SK-N-SH treated with all-trans-retinoic acid at 6 μM for 48 hours (cell line): Measurements from ENCODE around the gene ZNF614.

Experiments used
- BACH2 ChIP-seq: fragments of 250-450 bp; sonication (Bioruptor Pico); IDR thresholded peaks from 2 replicates; pipeline ENCODE4 v1.9.0; 2021; ENCODE audit warnings: mild to moderate bottlenecking, borderline replicate concordance
- CSDC2 ChIP-seq: fragments of 250-450 bp; sonication (Bioruptor Pico); IDR thresholded peaks from 2 replicates; pipeline ENCODE4 v1.5.0; 2020; ENCODE audit warnings: mild to moderate bottlenecking, moderate library complexity
- ESRRG ChIP-seq: fragments of 250-450 bp; sonication (Bioruptor Pico); IDR thresholded peaks from 2 replicates; pipeline ENCODE4 v1.6.1; 2021; ENCODE audit warnings: mild to moderate bottlenecking
- ISL1 ChIP-seq: fragments of 250-450 bp; sonication (Bioruptor Pico); IDR thresholded peaks from 2 replicates; pipeline ENCODE4 v2.1.2; 2022; ENCODE audit warnings: mild to moderate bottlenecking, moderate library complexity
- OSR1 ChIP-seq: fragments of 250-450 bp; sonication (Bioruptor Pico); IDR thresholded peaks from 2 replicates; pipeline ENCODE4 v1.8.0; 2022; ENCODE audit warnings: moderate library complexity, mild to moderate bottlenecking, inconsistent platforms
- PATZ1 ChIP-seq: fragments of 250-450 bp; sonication (Bioruptor Pico); IDR thresholded peaks from 2 replicates; pipeline ENCODE4 v1.8.0; 2020; ENCODE audit warnings: mild to moderate bottlenecking, moderate library complexity, borderline replicate concordance
- RARB ChIP-seq: fragments of 250-450 bp; sonication (Bioruptor Pico); IDR thresholded peaks from 2 replicates; pipeline ENCODE4 v1.8.0; 2021; ENCODE audit warnings: mild to moderate bottlenecking, moderate library complexity
- TCF4 ChIP-seq: fragments of 250-450 bp; sonication (Bioruptor Pico); IDR thresholded peaks from 2 replicates; pipeline ENCODE4 v1.8.0; 2021; ENCODE audit warnings: mild to moderate bottlenecking, moderate library complexity, borderline replicate concordance
- TSHZ2 ChIP-seq: fragments of 250-450 bp; sonication (Bioruptor Pico); IDR thresholded peaks from 2 replicates; pipeline ENCODE4 v1.5.0; 2020; ENCODE audit warnings: mild to moderate bottlenecking, moderate library complexity
- ZFP3 ChIP-seq: fragments of 250-450 bp; sonication (Bioruptor Pico); IDR thresholded peaks from 2 replicates; pipeline ENCODE4 v1.5.0; 2020; ENCODE audit warnings: mild to moderate bottlenecking, moderate library complexity
- ZFP30 ChIP-seq: fragments of 450-650 bp; formaldehyde crosslinking; IDR thresholded peaks from 2 replicates; pipeline ENCODE4 v1.5.0; 2022; ENCODE audit warnings: mild to moderate bottlenecking, moderate library complexity
- ZNF70 ChIP-seq: fragments of 450-650 bp; formaldehyde crosslinking; IDR thresholded peaks from 2 replicates; pipeline ENCODE4 v1.5.0; 2020; ENCODE audit warnings: mild to moderate bottlenecking, moderate library complexity
- ZNF8 ChIP-seq: fragments of 450-650 bp; formaldehyde crosslinking; IDR thresholded peaks from 2 replicates; pipeline ENCODE4 v1.5.0; 2020; ENCODE audit warnings: mild to moderate bottlenecking, moderate library complexity

- TF ChIP-seq ZNF70 (no peak), ZFP30 (CRISPR knock-in tag) (no peak), BACH2 (CRISPR knock-in tag) (no peak), PATZ1 (CRISPR knock-in tag) (no peak), TCF4 (CRISPR knock-in tag) (no peak), TSHZ2 (no peak), CSDC2 (no peak), ZNF8 (no peak), ISL1 (CRISPR knock-in tag) (no peak), OSR1 (CRISPR knock-in tag) (no peak), ESRRG (CRISPR knock-in tag) (no peak), ZFP3 (CRISPR knock-in tag) (no peak), RARB (CRISPR knock-in tag) (no peak)
These were observed 20.8 kb downstream of the ZNF614 start for GRCh38 chr19:52007451-52007805.
